HG03196 (cell line): ENCODE data around the gene MMAB.

Experiments used
- ATAC-seq: cut with Tn5 transposase; IDR thresholded peaks from one replicate; pipeline ENCODE4 v1.9.1; 2021; ENCODE audit not compliant: unreplicated experiment

MMAB gene

GRCh38 chr12:109541413-109541726 is 31.9 kb downstream of the MMAB start:
- ATAC-seq: no peak

GRCh38 chr12:109540526-109541412 is 32.5 kb downstream of the MMAB start:
- ATAC-seq: no peak

GRCh38 chr12:109539508-109539907 is 33.8 kb downstream of the MMAB start:
- no peak for ATAC-seq

GRCh38 chr12:109538191-109538863 is 35.0 kb downstream of the MMAB start:
- ATAC-seq: no peak

- no peak for ATAC-seq
Observed at GRCh38 chr12:109537136-109537535, 36.2 kb downstream of the MMAB start.

GRCh38 chr12:109535863-109536250 is 37.4 kb downstream of the MMAB start:
- no peak for ATAC-seq

GRCh38 chr12:109535231-109535862 is 38.0 kb downstream of the MMAB start:
- no peak for ATAC-seq

- ATAC-seq: no peak
Observed at GRCh38 chr12:109534456-109534855, 38.8 kb downstream of the MMAB start.

- no peak for ATAC-seq
Observed at GRCh38 chr12:109533487-109533740, 39.9 kb downstream of the MMAB start.

GRCh38 chr12:109532721-109533486 is 40.4 kb downstream of the MMAB start:
- no peak for ATAC-seq

GRCh38 chr12:109531411-109531810 is 41.9 kb downstream of the MMAB start:
- ATAC-seq: no peak

- ATAC-seq: no peak
Observed at GRCh38 chr12:109529691-109530640, 43.3 kb downstream of the MMAB start.

GRCh38 chr12:109527489-109528123 is 45.7 kb downstream of the MMAB start:
- ATAC-seq: no peak

GRCh38 chr12:109525279-109525585 is 48.1 kb downstream of the MMAB start:
- ATAC-seq: no peak

GRCh38 chr12:109524466-109525278 is 48.6 kb downstream of the MMAB start:
- no peak for ATAC-seq

- ATAC-seq: no peak
Observed at GRCh38 chr12:109523504-109523903, 49.8 kb downstream of the MMAB start.

- ATAC-seq: no peak
Observed at GRCh38 chr12:109523071-109523470, 50.2 kb downstream of the MMAB start.

GRCh38 chr12:109521831-109522230 is 51.5 kb downstream of the MMAB start:
- no peak for ATAC-seq

GRCh38 chr12:109519787-109520186 is 53.5 kb downstream of the MMAB start:
- no peak for ATAC-seq
